Fibroblast of mammary gland (primary cell): ENCODE results near the gene FAM107A.

Source experiments
- DNase-seq: peaks from one replicate; pipeline ENCODE4 v3.0.0-alpha.2; 2010; ENCODE audit warnings: low read depth
- H3K4me3 ChIP-seq: 2 replicates; pipeline ENCODE4 v1.5.1; 2011; ENCODE audit warnings: low read depth, mild to moderate bottlenecking, low read length, moderate library complexity; ENCODE audit not compliant: control insufficient read depth
- CTCF ChIP-seq: conservative IDR thresholded peaks from 2 replicates; pipeline ENCODE4 v1.5.1; 2011; ENCODE audit warnings: low read depth, low read length, inconsistent platforms; ENCODE audit not compliant: control insufficient read depth, insufficient read depth

Gene FAM107A

GRCh38 chr3:58575971-58576652 lies 1.1 kb downstream of the FAM107A start:
- no peak for TF ChIP-seq CTCF
- no peak overlapping the region for H3K4me3 ChIP-seq
- DNase-seq = no peak

- no peak for DNase-seq
- H3K4me3 ChIP-seq = no peak overlapping the region
- no peak for TF ChIP-seq CTCF
Observed at GRCh38 chr3:58574682-58575081, 2.5 kb downstream of the FAM107A start.

- H3K4me3 ChIP-seq = no peak overlapping the region
- no peak for TF ChIP-seq CTCF
- no peak for DNase-seq
Observed at GRCh38 chr3:58574106-58574505, 3.1 kb downstream of the FAM107A start.

GRCh38 chr3:58573640-58574039 lies 3.6 kb downstream of the FAM107A start:
- no peak for TF ChIP-seq CTCF
- DNase-seq = no peak
- no peak overlapping the region for H3K4me3 ChIP-seq

GRCh38 chr3:58572634-58573230 lies 4.5 kb downstream of the FAM107A start:
- no peak for DNase-seq
- TF ChIP-seq CTCF = no peak
- no peak overlapping the region for H3K4me3 ChIP-seq

GRCh38 chr3:58572013-58572633 lies 5.1 kb downstream of the FAM107A start:
- TF ChIP-seq CTCF = no peak
- no peak overlapping the region for H3K4me3 ChIP-seq
- no peak for DNase-seq

GRCh38 chr3:58570851-58571250 lies 6.3 kb downstream of the FAM107A start:
- no peak for TF ChIP-seq CTCF

More at GRCh38 chr3:58570851-58571250, 6.3 kb downstream of the FAM107A start:
- DNase-seq = no peak
- no peak overlapping the region for H3K4me3 ChIP-seq
